Endothelial cell of umbilical vein (primary cell): Measurements from ENCODE around the gene GBX2. TPM values are rescaled to one million over a fixed set of nuclear protein-coding genes. Genes with fewer than 3 reads are reported as not detected.

Source experiments
- BruUV-seq: library from RNA; stranded (reverse); fragments of 400-500 nt; replicated peaks from 2 replicates; lab custom pipeline; 2021; lab: Mats Ljungman, UMichigan
- CTCF ChIA-PET: fragments of 300-600, 350-600 bp; sonication (Branson Sonifier 250); formaldehyde crosslinking; loops from one replicate; lab custom pipeline; 2021; ENCODE audit warnings: antibody characterized with exemption, inconsistent platforms; lab: Charles Lee
- POLR2A ChIA-PET: fragments of 300-600, 350-600 bp; sonication (Branson Sonifier 250); formaldehyde crosslinking; loops from one replicate; lab custom pipeline; 2021; ENCODE audit warnings: antibody characterized with exemption, inconsistent platforms; lab: Charles Lee
- DNase-seq: peaks from one replicate; pipeline ENCODE4 v3.0.0-alpha.2; 2011; ENCODE audit warnings: low read depth, low spot score
- FAIRE-seq: peaks from 2 replicates; lab custom pipeline; 2011; peaks lifted over from hg19 to GRCh38; lab: Jason Lieb, UNC
- H2AFZ ChIP-seq: 2 replicates; pipeline ENCODE4 v1.6.0; 2012; ENCODE audit warnings: low read depth, low read length, control low read depth, inconsistent platforms
- H3K27ac ChIP-seq: 2 replicates; pipeline ENCODE4 v1.5.1; 2011; ENCODE audit warnings: low read depth, mild to moderate bottlenecking, control low read depth, low read length, moderate library complexity; ENCODE audit not compliant: insufficient read depth
- H3K27me3 ChIP-seq, 2 experiments: 2 replicates each; pipeline versions ENCODE4 v1.6.0 to v1.6.1; 2011; ENCODE audit warnings: low read length in 2 of 2, mixed read lengths in 1 of 2; ENCODE audit not compliant: control insufficient read depth in 2 of 2, insufficient read depth in 2 of 2
- H3K36me3 ChIP-seq, 2 experiments: 2 replicates in 1 of 2; 3 replicates in 1 of 2; pipeline ENCODE4 v1.5.1; 2011; ENCODE audit warnings: low read length in 2 of 2, mild to moderate bottlenecking in 1 of 2, moderate library complexity in 1 of 2; ENCODE audit not compliant: control insufficient read depth in 2 of 2, insufficient read depth in 2 of 2; ENCODE audit errors: extremely low read depth in 1 of 2
- H3K4me1 ChIP-seq: 3 replicates; pipeline ENCODE4 v1.5.1; 2011; ENCODE audit warnings: mild to moderate bottlenecking, low read length; ENCODE audit not compliant: control insufficient read depth, insufficient read depth; ENCODE audit errors: extremely low read depth
- H3K4me2 ChIP-seq: 2 replicates; pipeline ENCODE4 v1.6.1; 2011; ENCODE audit warnings: low read length, control low read depth, mixed read lengths; ENCODE audit not compliant: insufficient read depth
- H3K4me3 ChIP-seq, 3 experiments: fragments of 200-600 bp in 1 of 3; sonication (generic), shearing (Covaris generic) in 1 of 3; replicated peaks in 1 of 3; 2 replicates each; pipeline ENCODE4 v1.5.1; 2011 to 2016; ENCODE audit warnings: control low read depth in 3 of 3, low read length in 3 of 3, mild to moderate bottlenecking in 2 of 3, inconsistent platforms in 1 of 3, low read depth in 1 of 3, moderate library complexity in 1 of 3; ENCODE audit not compliant: insufficient read depth in 1 of 3
- H3K79me2 ChIP-seq: 2 replicates; pipeline ENCODE4 v1.6.0; 2012; ENCODE audit warnings: low read length, inconsistent platforms; ENCODE audit not compliant: control insufficient read depth, insufficient read depth
- H3K9ac ChIP-seq: replicated peaks from 2 replicates; pipeline ENCODE3; 2011; ENCODE audit warnings: low read length, control low read depth; ENCODE audit not compliant: insufficient read depth; ENCODE audit errors: extremely low read depth
- H3K9me1 ChIP-seq: replicated peaks from 3 replicates; pipeline ENCODE4 v1.6.0; 2011; ENCODE audit warnings: mild to moderate bottlenecking, low read length; ENCODE audit not compliant: control insufficient read depth, insufficient read depth; ENCODE audit errors: extremely low read depth
- H3K9me3 ChIP-seq: replicated peaks from 2 replicates; pipeline ENCODE4 v1.5.1; 2012; ENCODE audit warnings: low read length, inconsistent platforms; ENCODE audit not compliant: control insufficient read depth, insufficient read depth
- H4K20me1 ChIP-seq: replicated peaks from 2 replicates; pipeline ENCODE3; 2011; ENCODE audit warnings: mild to moderate bottlenecking, low read length; ENCODE audit not compliant: control insufficient read depth, insufficient read depth; ENCODE audit errors: extremely low read depth
- EZH2 ChIP-seq: IDR thresholded peaks from 2 replicates; pipeline ENCODE4 v1.6.1; 2012; ENCODE audit warnings: borderline replicate concordance, low read depth, mild to moderate bottlenecking, moderate library complexity, low read length, inconsistent platforms; ENCODE audit not compliant: severe bottlenecking
- FOS ChIP-seq: IDR thresholded peaks from 2 replicates; pipeline ENCODE4 v1.6.1; 2011; ENCODE audit warnings: mild to moderate bottlenecking, low read length, moderate library complexity, borderline replicate concordance; ENCODE audit not compliant: insufficient read depth
- GATA2 ChIP-seq: IDR thresholded peaks from 2 replicates; pipeline ENCODE4 v1.7.0; 2011; ENCODE audit warnings: low read depth, mild to moderate bottlenecking, moderate library complexity, mixed read lengths, low read length; ENCODE audit not compliant: insufficient read length, insufficient read depth
- JUN ChIP-seq: IDR thresholded peaks from 2 replicates; pipeline ENCODE4 v1.6.1; 2011; ENCODE audit warnings: borderline replicate concordance, low read depth; ENCODE audit not compliant: insufficient read length, insufficient read depth
- MYC ChIP-seq: IDR thresholded peaks from one replicate; pipeline ENCODE4 v1.6.1; 2011; ENCODE audit warnings: mild to moderate bottlenecking, low read depth, low read length
- dilution Hi-C: fragments of 300-500 bp; cut with MboI; formaldehyde crosslinking; loops from one replicate; pipeline ENCODE4 v1.15.0; 2019; ENCODE audit warnings: low sequenced_read_pairs; ENCODE audit not compliant: extremely low pct_ligation_motif_present
- intact Hi-C: fragments of 100-400 bp; cut with micrococcal nuclease; formaldehyde crosslinking; loops from one replicate; pipeline ENCODE4 v1.10.0; 2022
- polyA plus RNA-seq, 4 experiments: library from polyadenylated mRNA; depleted of rRNA in 3 of 4; stranded (reverse) in 3 of 4; unstranded in 1 of 4; fragments of >200 nt; gene quantifications; 2 replicates each; pipeline versions ENCODE4 v1.2.1 to v1.2.3, GENCODE V29; 2011 to 2012; ENCODE audit warnings: missing spikeins in 1 of 4
- total RNA-seq: library from RNA; stranded (reverse); gene quantifications from 2 replicates; pipeline ENCODE4 v1.2.3, GENCODE V29; 2021
- TF ChIP-seq, protein P1 (sequence below): IDR thresholded peaks from 2 replicates; pipeline ENCODE4 v1.6.1; 2011; ENCODE audit not compliant: insufficient read depth, insufficient read length
- TF ChIP-seq, protein P2 (sequence below), 2 donors: IDR thresholded peaks; 1 replicate in 1 of 2; 2 replicates in 1 of 2; pipeline ENCODE4 v1.5.1; 2011; ENCODE audit warnings: low read length in 2 of 2, mild to moderate bottlenecking in 2 of 2, moderate library complexity in 2 of 2, control low read depth in 1 of 2, inconsistent platforms in 1 of 2, low read depth in 1 of 2; ENCODE audit not compliant: insufficient read depth in 1 of 2; ENCODE audit errors: extremely low read depth in 1 of 2

GBX2 gene
- total and polyA plus RNA-seq, 2 donors (not counting 3 experiments of a cell fraction or from before 2014, with no cell fraction given), result 3.0 to 3.6 TPM

DNA sequence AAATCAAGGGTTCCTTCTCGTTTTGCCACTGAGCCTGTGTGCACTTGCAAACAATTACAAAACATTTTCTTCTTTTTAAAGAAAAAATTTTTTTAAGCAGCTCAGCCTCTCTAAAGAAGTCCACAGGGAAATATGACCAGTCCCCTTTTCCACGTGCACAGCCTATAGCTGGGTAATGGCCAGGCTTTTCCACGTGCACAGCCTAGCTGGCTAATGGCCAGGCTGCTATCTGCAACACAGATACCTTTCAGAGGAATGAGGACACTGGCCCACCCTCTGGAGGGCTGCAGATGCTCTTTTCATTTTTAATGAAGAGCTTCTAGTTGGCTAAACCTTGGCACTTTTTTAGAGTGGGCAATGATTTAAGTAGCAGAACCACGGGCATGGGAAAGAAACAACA lies 49.7 kb upstream of the GBX2 start:
- Histone ChIP-seq H3K4me2 (no peak overlapping the region), H3K27me3 (no peaks in the 10 kb centered on the region), H4K20me1 (no peaks in the 10 kb centered on the region), H3K4me3 (no peak overlapping the region), H3K36me3 (no peaks in the 10 kb centered on the region), H3K9me3 (no peaks in the 10 kb centered on the region), H3K4me1 (no peaks in the 10 kb centered on the region), H3K27ac (no peak overlapping the region), H3K79me2 (no peaks in the 10 kb centered on the region), H3K9ac (no peak overlapping the region), H3K9me1 (no peaks in the 10 kb centered on the region), H2AFZ (no peak overlapping the region)
- BruUV-seq, result no TSS peak
- intact Hi-C loops, result no loop called here
- FAIRE-seq (no peak), DNase-seq (no peak)
- POLR2A ChIA-PET, result no interaction called here
- dilution Hi-C loops, result no loop called here
- CTCF ChIA-PET, result interaction anchor here (1.1 to 1.3 kb wide), 2 partner anchors 9 to 37 kb away, joined by 3 to 5 read pairs; no protein-coding TSS in a partner anchor
- TF ChIP-seq, protein P1, sequence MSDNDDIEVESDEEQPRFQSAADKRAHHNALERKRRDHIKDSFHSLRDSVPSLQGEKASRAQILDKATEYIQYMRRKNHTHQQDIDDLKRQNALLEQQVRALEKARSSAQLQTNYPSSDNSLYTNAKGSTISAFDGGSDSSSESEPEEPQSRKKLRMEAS, result no peak
- TF ChIP-seq, protein P2, sequence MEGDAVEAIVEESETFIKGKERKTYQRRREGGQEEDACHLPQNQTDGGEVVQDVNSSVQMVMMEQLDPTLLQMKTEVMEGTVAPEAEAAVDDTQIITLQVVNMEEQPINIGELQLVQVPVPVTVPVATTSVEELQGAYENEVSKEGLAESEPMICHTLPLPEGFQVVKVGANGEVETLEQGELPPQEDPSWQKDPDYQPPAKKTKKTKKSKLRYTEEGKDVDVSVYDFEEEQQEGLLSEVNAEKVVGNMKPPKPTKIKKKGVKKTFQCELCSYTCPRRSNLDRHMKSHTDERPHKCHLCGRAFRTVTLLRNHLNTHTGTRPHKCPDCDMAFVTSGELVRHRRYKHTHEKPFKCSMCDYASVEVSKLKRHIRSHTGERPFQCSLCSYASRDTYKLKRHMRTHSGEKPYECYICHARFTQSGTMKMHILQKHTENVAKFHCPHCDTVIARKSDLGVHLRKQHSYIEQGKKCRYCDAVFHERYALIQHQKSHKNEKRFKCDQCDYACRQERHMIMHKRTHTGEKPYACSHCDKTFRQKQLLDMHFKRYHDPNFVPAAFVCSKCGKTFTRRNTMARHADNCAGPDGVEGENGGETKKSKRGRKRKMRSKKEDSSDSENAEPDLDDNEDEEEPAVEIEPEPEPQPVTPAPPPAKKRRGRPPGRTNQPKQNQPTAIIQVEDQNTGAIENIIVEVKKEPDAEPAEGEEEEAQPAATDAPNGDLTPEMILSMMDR (IDR thresholded peaks at IDR 0.05; ENCODE audit: extremely low read depth in 1 of 2, insufficient read depth in 1 of 2, low read depth in 1 of 2, low read length in 2 of 2), result no peak
- TF ChIP-seq MYC, result no peak
- TF ChIP-seq FOS, result no peak
- TF ChIP-seq EZH2, result no peak
- no peak for TF ChIP-seq JUN
- no peak for TF ChIP-seq GATA2
